AG04449 (cell line): ENCODE measurements around the gene KRR1.
"Not testable (repeated sequence)": the region's sequence is repeated elsewhere in the genome, so short reads cannot be mapped to it uniquely, and the experiment has no call there.

Source experiments
- CTCF ChIA-PET: fragments of 350-600 bp; formaldehyde crosslinking; extraction: SDS; loops from one replicate; lab custom pipeline; 2021; ENCODE audit warnings: antibody characterized with exemption; lab: Yijun Ruan, JAX
- POLR2A ChIA-PET: fragments of 400-600, 350-600 bp; formaldehyde crosslinking; extraction: SDS; loops from one replicate; lab custom pipeline; 2020; ENCODE audit warnings: antibody characterized with exemption, inconsistent platforms; lab: Yijun Ruan, JAX
- DNase-seq: peaks from one replicate; pipeline ENCODE4 v3.0.0-alpha.2; 2010; ENCODE audit warnings: low read depth, low spot score
- H3K4me3 ChIP-seq: 2 replicates; pipeline ENCODE4 v1.5.1; 2011; ENCODE audit warnings: low read depth, mild to moderate bottlenecking, control low read depth, low read length
- CTCF ChIP-seq: IDR thresholded peaks from one replicate; pipeline ENCODE4 v1.5.1; 2011; ENCODE audit warnings: mild to moderate bottlenecking, moderate library complexity, low read length, control low read depth, inconsistent platforms; ENCODE audit not compliant: insufficient read depth; ENCODE audit errors: missing control alignments

The KRR1 gene

GRCh38 chr12:75525263-75525662 is 13.9 kb upstream of the KRR1 start:
- no peak overlapping the region for H3K4me3 ChIP-seq
- ChIA-PET POLR2A (interaction anchor here (0.9 kb wide), 1 partner anchor 506 kb away, joined by 4 read pairs; no protein-coding TSS in a partner anchor), CTCF (interaction anchor here (0.7 to 4.9 kb wide), 18 partner anchors 10 to 1062 kb away, joined by 3 to 130 read pairs (median 4); partner anchors contain the start of genes BBS10 and PHLDA1)
- TF ChIP-seq CTCF, result peak; percentile 15
- no peak for DNase-seq

GRCh38 chr12:75522124-75522523 is 10.7 kb upstream of the KRR1 start:
- CTCF ChIA-PET, result not testable (repeated sequence)

GRCh38 chr12:75521224-75521623 is 9.8 kb upstream of the KRR1 start:
- POLR2A ChIA-PET, DNase-seq, H3K4me3 ChIP-seq, CTCF ChIA-PET: not testable (repeated sequence)

More at GRCh38 chr12:75522124-75522523, 10.7 kb upstream of the KRR1 start:
- POLR2A ChIA-PET, DNase-seq, H3K4me3 ChIP-seq: not testable (repeated sequence)

- H3K4me3 ChIP-seq, result no peak overlapping the region
- no peak for DNase-seq
- CTCF ChIA-PET, result interaction anchor here (0.7 to 3.2 kb wide), 3 partner anchors 25 to 175 kb away, joined by 5 to 20 read pairs (median 11); partner anchors contain the start of genes GLIPR1L1 and GLIPR1L2
- POLR2A ChIA-PET, result interaction anchor here (0.7 kb wide), 1 partner anchor 209 kb away, joined by 5 read pairs; no protein-coding TSS in a partner anchor
- TF ChIP-seq CTCF, result no peak
Measured at GRCh38 chr12:75509621-75510020, 1.8 kb downstream of the KRR1 start.

GRCh38 chr12:75508159-75508558 is 3.2 kb downstream of the KRR1 start:
- ChIA-PET CTCF (interaction anchor here (0.8 to 2.6 kb wide), 5 partner anchors 14 to 840 kb away, joined by 3 to 26 read pairs (median 6); partner anchors contain the start of genes BBS10, GLIPR1L1 and GLIPR1L2), POLR2A (interaction anchor here (0.7 kb wide), 1 partner anchor 525 kb away, joined by 4 read pairs; no protein-coding TSS in a partner anchor)
- TF ChIP-seq CTCF, result no peak
- no peak for DNase-seq
- H3K4me3 ChIP-seq, result no peak overlapping the region

GRCh38 chr12:75507086-75507485 is 4.3 kb downstream of the KRR1 start:
- no peak for TF ChIP-seq CTCF
- ChIA-PET POLR2A (no interaction called here), CTCF (interaction anchor here (1.0 to 2.6 kb wide), 9 partner anchors 10 to 818 kb away, joined by 3 to 26 read pairs (median 6); partner anchors contain the start of genes GLIPR1L1 and GLIPR1L2)
- DNase-seq, result no peak
- H3K4me3 ChIP-seq, result no peak overlapping the region

GRCh38 chr12:75505706-75506312 is 5.6 kb downstream of the KRR1 start:
- ChIA-PET POLR2A (no interaction called here), CTCF (interaction anchor here (0.8 to 2.4 kb wide), 13 partner anchors 13 to 820 kb away, joined by 3 to 40 read pairs (median 4); partner anchors contain the start of gene GLIPR1L1)
- no peak overlapping the region for H3K4me3 ChIP-seq
- TF ChIP-seq CTCF, result peak; percentile 41
- DNase-seq, result no peak
